ENCODE data around the gene TMEM132C. TPM values are rescaled to one million over a fixed set of nuclear protein-coding genes. Genes with fewer than 3 reads are reported as not detected.

TMEM132C gene
- polyA plus RNA-seq (2011; rRNA removed) (not detected in 2 replicates), polyA plus RNA-seq (2017; fragmentation: RNase III; extraction: RNeasy Plus Mini Kit Qiagen cat#74134 plus additional on column Dnase treatment) (not detected in 3 replicates), polyA minus RNA-seq (2011; rRNA and poly(A)+ RNA removed) (not detected in 2 replicates)
- not detected in 2 replicates for polyA plus RNA-seq (2012; cell fraction: cytosol; rRNA removed)
- polyA plus RNA-seq (2012; cell fraction: nucleus; rRNA removed): not detected in 2 replicates

- ATAC-seq (no peak), DNase-seq (ENCODE audit: low read depth in 1 of 2, low spot score in 1 of 2) (no peak), FAIRE-seq (no peak)
- WGBS (ENCODE audit: missing lambda C conversion rate): no CpG with 5 or more reads among the region's 73 CpGs
- Histone ChIP-seq H3K4me1 (no peaks in the 10 kb centered on the region), H3K4me3 (no peak within 1 kb of the TSS), H3K4me2 (no peak within 1 kb of the TSS), H3K27ac (no peak within 1 kb of the TSS), H3K9me3 (no peaks in the 10 kb centered on the region)
- CTCF ChIA-PET: no interaction called here
- TF ChIP-seq PHF8 (IDR thresholded peaks at IDR 0.05; ENCODE audit: borderline replicate concordance, low read depth): no peak
- TF ChIP-seq HDAC2 (IDR thresholded peaks at IDR 0.05): no peak
- no peak for TF ChIP-seq SMC3 (IDR thresholded peaks at IDR 0.05)
- TF ChIP-seq EHMT2 (IDR thresholded peaks at IDR 0.05; ENCODE audit: low read depth): no peak
- TF ChIP-seq CBX2 (IDR thresholded peaks at IDR 0.05; ENCODE audit: borderline replicate concordance, low read depth): no peak
- TF ChIP-seq MAX (IDR thresholded peaks at IDR 0.05): no peak
- no peak for TF ChIP-seq POLR2A (IDR thresholded peaks at IDR 0.05; ENCODE audit: low read length)
- POLR2A ChIA-PET: no interaction called here
Measured at GRCh38 chr12:128267131-128267622, at the start of gene TMEM132C. TMEM132C (plus strand) TSS chr12:128267170; CDS start chr12:128267403, 233 bp downstream.

GRCh38 chr12:128224226-128224625 lies 42.7 kb upstream of the TMEM132C start:
- DNase-seq (ENCODE audit: low read depth in 1 of 2, low spot score in 1 of 2) (no peak), ATAC-seq (no peak), FAIRE-seq (no peak)
- TF ChIP-seq HOXA7 (CRISPR knock-in tag; IDR thresholded peaks at IDR 0.05) (no peak), TP53 (CRISPR knock-in tag; IDR thresholded peaks at IDR 0.05) (no peak), SREBF2 (IDR thresholded peaks at IDR 0.05) (no peak), ATOH8 (CRISPR knock-in tag; IDR thresholded peaks at IDR 0.05; ENCODE audit: low read depth) (no peak), EP300 (IDR thresholded peaks at IDR 0.05) (no peak), CBX8 (IDR thresholded peaks at IDR 0.05) (no peak), RNF2 (IDR thresholded peaks at IDR 0.05; ENCODE audit: borderline replicate concordance, low read depth) (no peak), FOSB (CRISPR knock-in tag; IDR thresholded peaks at IDR 0.05) (no peak), ZNF302 (CRISPR knock-in tag; IDR thresholded peaks at IDR 0.05) (no peak), POLR2AphosphoS2 (conservative IDR thresholded peaks at IDR 0.05; ENCODE audit: low read length) (no peak), BHLHE40 (IDR thresholded peaks at IDR 0.05; ENCODE audit: low read depth, low read length) (no peak), SMC3 (IDR thresholded peaks at IDR 0.05) (no peak)
- TF ChIP-seq, protein P1, sequence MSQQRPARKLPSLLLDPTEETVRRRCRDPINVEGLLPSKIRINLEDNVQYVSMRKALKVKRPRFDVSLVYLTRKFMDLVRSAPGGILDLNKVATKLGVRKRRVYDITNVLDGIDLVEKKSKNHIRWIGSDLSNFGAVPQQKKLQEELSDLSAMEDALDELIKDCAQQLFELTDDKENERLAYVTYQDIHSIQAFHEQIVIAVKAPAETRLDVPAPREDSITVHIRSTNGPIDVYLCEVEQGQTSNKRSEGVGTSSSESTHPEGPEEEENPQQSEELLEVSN (IDR thresholded peaks at IDR 0.05; ENCODE audit: borderline replicate concordance, low read depth): no peak
- WGBS (ENCODE audit: missing lambda C conversion rate): 2% methylated on average over 7 of the region's 7 CpGs
- CTCF ChIA-PET: no interaction called here
- H3K9me3 ChIP-seq: no peaks in the 10 kb centered on the region
- no peaks in the 10 kb centered on the region for H3K4me1 ChIP-seq
- H3K4me2 ChIP-seq: no peak overlapping the region
- no peak overlapping the region for H3K27ac ChIP-seq
- no peak overlapping the region for H3K4me3 ChIP-seq
- POLR2A ChIA-PET: no interaction called here

- H3K9me3 ChIP-seq: no peaks in the 10 kb centered on the region
- ATAC-seq (no peak), DNase-seq (ENCODE audit: low read depth in 1 of 2, low spot score in 1 of 2) (no peak), FAIRE-seq (no peak)
- no peak overlapping the region for H3K4me2 ChIP-seq
- CTCF ChIA-PET: no interaction called here
- no peak overlapping the region for H3K27ac ChIP-seq
- no peaks in the 10 kb centered on the region for H3K4me1 ChIP-seq
- 2% methylated on average over 6 of the region's 6 CpGs for WGBS (ENCODE audit: missing lambda C conversion rate)
- no peak overlapping the region for H3K4me3 ChIP-seq
- TF ChIP-seq MAFK (IDR thresholded peaks at IDR 0.05; ENCODE audit: partially characterized antibody) (no peak), HEYL (CRISPR knock-in tag; IDR thresholded peaks at IDR 0.05) (no peak), POLR2AphosphoS2 (conservative IDR thresholded peaks at IDR 0.05; ENCODE audit: low read length) (no peak), TP53 (CRISPR knock-in tag; IDR thresholded peaks at IDR 0.05) (no peak), CEBPB (IDR thresholded peaks at IDR 0.05) (no peak), TFCP2L1 (CRISPR knock-in tag; IDR thresholded peaks at IDR 0.05) (no peak), ZC3H11A (IDR thresholded peaks at IDR 0.05) (no peak), ZSCAN20 (CRISPR knock-in tag; IDR thresholded peaks at IDR 0.05) (no peak), POLR2A (IDR thresholded peaks at IDR 0.05; ENCODE audit: low read length) (no peak), FOSL2 (IDR thresholded peaks at IDR 0.05) (no peak), FOSL2 (CRISPR knock-in tag; IDR thresholded peaks at IDR 0.05) (no peak), NR3C1 (IDR thresholded peaks at IDR 0.05) (no peak)
- POLR2A ChIA-PET: no interaction called here
Measured at GRCh38 chr12:128228581-128228980, 38.4 kb upstream of the TMEM132C start.
